GM20000 (cell line): ENCODE data around the gene TTC33.
"Not testable (repeated sequence)": the region's sequence is repeated elsewhere in the genome, so short reads cannot be mapped to it uniquely, and the experiment has no call there.

Experiments
- DNase-seq: peaks from one replicate; pipeline ENCODE4 v3.0.0; 2012; ENCODE audit warnings: low spot score
- CTCF ChIP-seq: IDR thresholded peaks from 2 replicates; pipeline ENCODE4 v1.5.1; 2012; ENCODE audit warnings: mild to moderate bottlenecking, control low read depth; ENCODE audit errors: extremely low read depth, missing control alignments

TTC33 gene

GRCh38 chr5:40733879-40734563 is 21.7 kb downstream of the TTC33 start:
- DNase-seq: no peak
- TF ChIP-seq CTCF: no peak

GRCh38 chr5:40733434-40733833 is 22.3 kb downstream of the TTC33 start:
- TF ChIP-seq CTCF: no peak
- no peak for DNase-seq

- not testable (repeated sequence) for DNase-seq
Observed at GRCh38 chr5:40722497-40722911, 33.3 kb downstream of the TTC33 start.

GRCh38 chr5:40720069-40720468 is 35.7 kb downstream of the TTC33 start:
- no peak for TF ChIP-seq CTCF
- no peak for DNase-seq

GRCh38 chr5:40717281-40717680 is 38.5 kb downstream of the TTC33 start:
- no peak for TF ChIP-seq CTCF
- DNase-seq: no peak

- DNase-seq: no peak
- no peak for TF ChIP-seq CTCF
Observed at GRCh38 chr5:40716590-40716989, 39.2 kb downstream of the TTC33 start.

- TF ChIP-seq CTCF: no peak
- DNase-seq: no peak
Observed at GRCh38 chr5:40716000-40716399, 39.8 kb downstream of the TTC33 start.

GRCh38 chr5:40714001-40714400 is 41.8 kb downstream of the TTC33 start:
- no peak for TF ChIP-seq CTCF
- DNase-seq: no peak

- not testable (repeated sequence) for DNase-seq
Observed at GRCh38 chr5:40710575-40710974, 45.2 kb downstream of the TTC33 start.

- DNase-seq: not testable (repeated sequence)
Observed at GRCh38 chr5:40705484-40705883, 50.3 kb downstream of the TTC33 start.

- DNase-seq: not testable (repeated sequence)
Observed at GRCh38 chr5:40702027-40702426, 53.7 kb downstream of the TTC33 start.
